CD14-positive monocyte (primary cell): ENCODE measurements around the gene MPST. TPM values are rescaled to one million over a fixed set of nuclear protein-coding genes. Genes with fewer than 3 reads are reported as not detected.

Experiments
- DNase-seq, 3 donors: peaks; one replicate each; pipeline ENCODE4 v3.0.0-alpha.2; 2011 to 2022
- H2AFZ ChIP-seq: 2 replicates; pipeline ENCODE4 v1.6.0; 2012; ENCODE audit warnings: mild to moderate bottlenecking, low read depth, low read length, inconsistent platforms; ENCODE audit not compliant: insufficient read depth, poor library complexity, severe bottlenecking
- H3K27ac ChIP-seq, 2 donors: 1 replicate in 1 of 2; 2 replicates in 1 of 2; pipeline ENCODE4 v1.5.1; 2012 to 2013; ENCODE audit warnings: low read length in 2 of 2, control low read depth in 1 of 2, inconsistent platforms in 1 of 2, low read depth in 1 of 2, mild to moderate bottlenecking in 1 of 2
- H3K27me3 ChIP-seq, 2 donors: one replicate each; pipeline versions ENCODE4 v1.6.0 to v1.6.1; 2011 to 2013; ENCODE audit warnings: low read length in 2 of 2; ENCODE audit not compliant: control insufficient read depth in 2 of 2, insufficient read depth in 2 of 2
- H3K36me3 ChIP-seq, 2 donors: replicated peaks in 1 of 2; 1 replicate in 1 of 2; 2 replicates in 1 of 2; pipeline versions ENCODE4 v1.5.1 to v1.6.1; 2012 to 2013; ENCODE audit warnings: low read length in 2 of 2, control low read depth in 1 of 2, inconsistent platforms in 1 of 2, mild to moderate bottlenecking in 1 of 2; ENCODE audit not compliant: insufficient read depth in 2 of 2, control insufficient read depth in 1 of 2
- H3K4me1 ChIP-seq, 2 donors: 1 replicate in 1 of 2; 2 replicates in 1 of 2; pipeline versions ENCODE4 v1.5.1 to v1.6.1; 2012 to 2013; ENCODE audit warnings: low read length in 2 of 2, control low read depth in 1 of 2, inconsistent platforms in 1 of 2, mild to moderate bottlenecking in 1 of 2, moderate library complexity in 1 of 2; ENCODE audit not compliant: insufficient read depth in 2 of 2, control insufficient read depth in 1 of 2
- H3K4me2 ChIP-seq: replicated peaks from 2 replicates; pipeline ENCODE3; 2012; ENCODE audit warnings: low read length, moderate library complexity, mild to moderate bottlenecking; ENCODE audit not compliant: poor library complexity, severe bottlenecking; ENCODE audit errors: extremely low read depth
- H3K4me3 ChIP-seq, 3 experiments: fragments of 200-600 bp in 1 of 3; sonication (generic) in 1 of 3; replicated peaks in 1 of 3; 1 replicate in 2 of 3; 2 replicates in 1 of 3; pipeline ENCODE4 v1.5.1; 2011 to 2013; ENCODE audit warnings: low read length in 3 of 3, mild to moderate bottlenecking in 3 of 3, control low read depth in 2 of 3, low read depth in 2 of 3, inconsistent platforms in 1 of 3, moderate library complexity in 1 of 3
- H3K79me2 ChIP-seq: 2 replicates; pipeline ENCODE4 v1.6.0; 2012; ENCODE audit warnings: mild to moderate bottlenecking, control low read depth, inconsistent platforms, low read length, moderate library complexity; ENCODE audit not compliant: insufficient read depth
- H3K9ac ChIP-seq: 2 replicates; pipeline ENCODE4 v1.6.0; 2017; ENCODE audit warnings: low read length, mild to moderate bottlenecking; ENCODE audit not compliant: insufficient read depth, poor library complexity, severe bottlenecking
- H3K9me3 ChIP-seq, 2 donors: replicated peaks in 1 of 2; 1 replicate in 1 of 2; 2 replicates in 1 of 2; pipeline versions ENCODE4 v1.5.1 to v1.6.1; 2012 to 2013; ENCODE audit warnings: low read length in 2 of 2, control low read depth in 1 of 2; ENCODE audit not compliant: control insufficient read depth in 1 of 2, insufficient read depth in 1 of 2
- H4K20me1 ChIP-seq: 2 replicates; pipeline ENCODE4 v1.6.0; 2012; ENCODE audit warnings: mild to moderate bottlenecking, low read length, control low read depth, moderate library complexity; ENCODE audit not compliant: insufficient read depth
- H3K27ac Mint-ChIP-seq, 7 donors: one replicate each; pipeline ENCODE4 v1.8.0; 2020; ENCODE audit warnings: mild to moderate bottlenecking in 7 of 7, mixed read lengths in 7 of 7, moderate library complexity in 6 of 7, inconsistent platforms in 2 of 7
- H3K27me3 Mint-ChIP-seq, 3 donors: one replicate each; pipeline ENCODE4 v1.8.0; 2021 to 2022; ENCODE audit warnings: low read depth in 3 of 3, mild to moderate bottlenecking in 3 of 3, mixed read lengths in 3 of 3, moderate library complexity in 3 of 3, inconsistent platforms in 1 of 3
- H3K36me3 Mint-ChIP-seq, 2 donors: one replicate each; pipeline ENCODE4 v1.8.0; 2020; ENCODE audit warnings: mixed read lengths in 2 of 2, inconsistent platforms in 1 of 2, mild to moderate bottlenecking in 1 of 2
- H3K4me1 Mint-ChIP-seq: one replicate; pipeline ENCODE4 v1.8.0; 2020; ENCODE audit warnings: mild to moderate bottlenecking, mixed read lengths
- H3K4me3 Mint-ChIP-seq, 2 donors: one replicate each; pipeline ENCODE4 v1.8.0; 2020; ENCODE audit warnings: mild to moderate bottlenecking in 2 of 2, mixed read lengths in 2 of 2, moderate library complexity in 1 of 2
- H3K9me3 Mint-ChIP-seq, 7 donors: one replicate each; pipeline ENCODE4 v1.8.0; 2020 to 2022; ENCODE audit warnings: mixed read lengths in 7 of 7, mild to moderate bottlenecking in 6 of 7, moderate library complexity in 6 of 7, inconsistent platforms in 2 of 7
- WGBS: methylation state at CpG from one replicate; pipeline ENCODE4 v1.1.5; 2013; ENCODE audit warnings: missing lambda C conversion rate; ENCODE audit not compliant: insufficient coverage; 5-methylcytosine and 5-hydroxymethylcytosine counted together
- intact Hi-C, 2 donors: fragments of 100-400 bp; cut with micrococcal nuclease; formaldehyde crosslinking; loops; one replicate each; pipeline versions ENCODE4 v1.15.0 to v1.15.1; 2023
- polyA plus RNA-seq, 3 donors: library from polyadenylated mRNA; depleted of rRNA in 1 of 3; unstranded in 2 of 3; stranded (reverse) in 1 of 3; fragments of 300-500 nt in 2 of 3; fragments of >200 nt in 1 of 3; fragmentation: Illumina TruSeq in 2 of 3; gene quantifications; 1 replicate in 2 of 3; 2 replicates in 1 of 3; pipeline ENCODE4 v1.2.3, GENCODE V29; 2012 to 2021
- TF ChIP-seq, protein P1 (sequence below): fragments of 200-600 bp; IDR thresholded peaks from one replicate; pipeline ENCODE4 v1.8.0; 2022; ENCODE audit warnings: antibody characterized with exemption, mild to moderate bottlenecking

MPST gene
- polyA plus RNA-seq, 3 donors: 27.9 to 53.7 (median 51.2) TPM

DNA sequence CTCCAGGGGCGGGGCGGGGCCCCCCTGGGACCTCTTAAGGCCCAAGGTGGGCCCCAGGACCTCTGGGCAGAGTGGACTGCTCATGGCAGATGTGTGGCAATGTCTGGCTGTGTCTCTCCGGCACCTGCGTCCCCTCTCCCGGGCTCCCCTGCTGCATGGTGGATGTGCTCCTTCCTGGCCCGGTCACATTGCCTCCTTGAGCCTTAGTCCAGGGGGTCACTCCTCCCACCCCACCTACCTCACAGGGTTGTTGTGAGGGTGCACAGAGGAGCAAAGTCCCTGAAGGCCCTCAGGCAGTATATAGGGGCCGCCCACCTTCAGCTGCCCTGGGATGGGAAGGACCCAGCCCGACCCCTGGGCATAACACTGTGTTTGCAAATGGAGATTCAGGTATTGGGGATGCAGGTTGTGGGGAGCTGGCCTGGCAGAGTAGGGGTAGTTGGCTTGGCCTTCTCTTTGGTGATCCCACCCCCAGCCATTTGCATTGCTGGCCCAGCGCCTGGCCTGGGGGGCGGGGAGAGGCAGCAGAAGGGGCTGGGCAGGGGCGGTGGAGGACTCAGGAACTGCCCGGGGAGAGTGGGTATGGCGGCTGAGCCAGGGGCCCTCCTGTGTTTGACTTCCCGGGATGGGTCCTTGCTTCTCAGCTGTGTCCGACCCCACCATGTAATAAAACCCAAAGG lies 43.3 kb downstream of the MPST start:
- Mint-ChIP-seq H3K4me3 (no peak overlapping the region), H3K36me3 (peaks cover 9 to 22% of the 10 kb centered on the region in 2 donors), H3K9me3 (peaks cover 0 to 3% (median 0%) of the 10 kb centered on the region in 7 donors), H3K4me1 (no peaks in the 10 kb centered on the region), H3K27ac (peak overlapping the region in 1 of 7 donors; percentile 31), H3K27me3 (peaks cover 4 to 13% (median 12%) of the 10 kb centered on the region in 3 donors)
- H3K4me1 ChIP-seq: no peaks in the 10 kb centered on the region
- no peak overlapping the region for H3K4me3 ChIP-seq
- H4K20me1 ChIP-seq: no peaks in the 10 kb centered on the region
- peaks cover 0 to 4% of the 10 kb centered on the region in 2 donors for H3K27me3 ChIP-seq
- H3K36me3 ChIP-seq: peaks cover 10 to 22% of the 10 kb centered on the region in 2 donors
- no peak overlapping the region for H3K27ac ChIP-seq
- no peaks in the 10 kb centered on the region for H3K9me3 ChIP-seq
- H3K4me2 ChIP-seq: no peak overlapping the region
- no peak overlapping the region for H2AFZ ChIP-seq
- TF ChIP-seq, protein P1, sequence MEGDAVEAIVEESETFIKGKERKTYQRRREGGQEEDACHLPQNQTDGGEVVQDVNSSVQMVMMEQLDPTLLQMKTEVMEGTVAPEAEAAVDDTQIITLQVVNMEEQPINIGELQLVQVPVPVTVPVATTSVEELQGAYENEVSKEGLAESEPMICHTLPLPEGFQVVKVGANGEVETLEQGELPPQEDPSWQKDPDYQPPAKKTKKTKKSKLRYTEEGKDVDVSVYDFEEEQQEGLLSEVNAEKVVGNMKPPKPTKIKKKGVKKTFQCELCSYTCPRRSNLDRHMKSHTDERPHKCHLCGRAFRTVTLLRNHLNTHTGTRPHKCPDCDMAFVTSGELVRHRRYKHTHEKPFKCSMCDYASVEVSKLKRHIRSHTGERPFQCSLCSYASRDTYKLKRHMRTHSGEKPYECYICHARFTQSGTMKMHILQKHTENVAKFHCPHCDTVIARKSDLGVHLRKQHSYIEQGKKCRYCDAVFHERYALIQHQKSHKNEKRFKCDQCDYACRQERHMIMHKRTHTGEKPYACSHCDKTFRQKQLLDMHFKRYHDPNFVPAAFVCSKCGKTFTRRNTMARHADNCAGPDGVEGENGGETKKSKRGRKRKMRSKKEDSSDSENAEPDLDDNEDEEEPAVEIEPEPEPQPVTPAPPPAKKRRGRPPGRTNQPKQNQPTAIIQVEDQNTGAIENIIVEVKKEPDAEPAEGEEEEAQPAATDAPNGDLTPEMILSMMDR: no peak
- no peaks in the 10 kb centered on the region for H3K79me2 ChIP-seq
- WGBS: 97% methylated on average over 8 of the region's 15 CpGs
- H3K9ac ChIP-seq: no peak overlapping the region
- intact Hi-C loops: no loop called here
- DNase-seq: no peak

DNA sequence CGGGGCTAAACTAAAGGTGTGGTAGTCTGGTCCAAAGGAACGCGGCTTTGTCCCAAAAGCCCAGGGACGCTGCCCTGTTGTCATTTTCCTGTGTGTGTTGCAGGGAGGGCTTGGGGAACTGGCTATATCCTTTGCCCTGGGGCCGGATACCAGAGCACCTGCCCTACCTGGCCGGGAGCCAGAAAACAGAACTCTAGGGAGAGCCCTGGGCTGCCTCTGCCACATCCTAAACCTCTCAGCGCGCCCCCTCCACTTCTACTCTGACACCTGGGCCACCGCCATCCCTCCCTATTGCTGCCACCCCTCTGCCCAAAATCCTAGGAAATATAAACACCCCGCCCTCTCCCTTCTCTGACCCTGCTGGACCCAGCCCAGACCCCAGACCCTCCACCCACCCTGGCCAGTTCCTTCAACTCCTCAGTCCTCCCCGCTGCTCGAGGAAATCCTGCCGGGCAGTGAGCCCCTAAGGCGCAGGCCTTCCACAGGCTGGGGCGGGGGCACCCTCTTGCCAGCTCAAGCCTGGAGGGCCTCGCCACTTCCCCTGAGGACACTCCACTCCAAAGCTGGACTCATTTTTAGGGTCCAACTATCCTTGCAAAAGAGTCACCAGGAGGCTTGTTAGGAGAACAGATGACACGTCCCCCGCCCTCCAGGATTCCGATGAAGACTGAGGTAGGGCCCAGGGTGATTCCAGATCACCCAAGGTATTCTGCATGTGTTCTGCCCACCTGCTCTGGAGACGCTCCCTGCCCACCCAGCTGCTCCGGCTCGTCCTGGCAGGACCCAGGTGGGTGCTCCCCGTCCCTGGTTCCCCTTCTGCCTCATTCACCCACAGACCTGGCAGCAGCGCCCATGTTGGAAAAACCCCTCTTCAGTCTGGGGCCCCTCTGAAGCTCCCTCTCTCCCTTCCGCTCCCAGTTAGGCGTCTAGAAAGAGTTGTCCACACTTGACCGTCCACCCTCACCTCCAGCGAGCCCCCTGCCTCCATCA lies 44.2 kb downstream of the MPST start:
- Histone ChIP-seq H2AFZ (no peak overlapping the region), H3K79me2 (no peaks in the 10 kb centered on the region), H3K36me3 (peaks cover 10 to 13% of the 10 kb centered on the region in 2 donors), H3K9me3 (no peaks in the 10 kb centered on the region), H3K27me3 (peaks cover 7 to 13% of the 10 kb centered on the region in 2 donors), H3K4me3 (no peak overlapping the region), H3K4me2 (no peak overlapping the region), H3K4me1 (no peaks in the 10 kb centered on the region), H3K9ac (no peak overlapping the region), H4K20me1 (no peaks in the 10 kb centered on the region), H3K27ac (no peak overlapping the region)
- Mint-ChIP-seq H3K9me3 (peaks cover 0 to 3% (median 0%) of the 10 kb centered on the region in 7 donors), H3K36me3 (peaks cover 7 to 20% of the 10 kb centered on the region in 2 donors), H3K27ac (no peak overlapping the region), H3K4me1 (no peaks in the 10 kb centered on the region), H3K27me3 (peaks cover 11 to 21% (median 21%) of the 10 kb centered on the region in 3 donors), H3K4me3 (no peak overlapping the region)
- no peak for DNase-seq
- intact Hi-C loops: no loop called here
- TF ChIP-seq, protein P1: no peak
- WGBS: 88% methylated on average over 24 of the region's 28 CpGs
